SJSA1 (cell line): ENCODE data around the gene IL4R. TPM values are rescaled to one million over a fixed set of nuclear protein-coding genes. Genes with fewer than 3 reads are reported as not detected.

Experiments
- DNase-seq, 2 experiments: peaks; one replicate each; pipeline ENCODE4 v3.0.0-alpha.2; 2015 to 2020; ENCODE audit warnings: low spot score in 2 of 2, low read depth in 1 of 2
- H3K27ac ChIP-seq: fragments of 250-450 bp; sonication (Bioruptor Pico); 2 replicates; pipeline ENCODE4 v1.5.1; 2020; ENCODE audit warnings: mild to moderate bottlenecking, moderate library complexity
- H3K27me3 ChIP-seq: fragments of 250-450 bp; sonication (Bioruptor Pico); replicated peaks from 2 replicates; pipeline ENCODE4 v1.5.1; 2020; ENCODE audit warnings: mild to moderate bottlenecking, moderate library complexity
- H3K36me3 ChIP-seq: fragments of 250-450 bp; sonication (Bioruptor Pico); 2 replicates; pipeline ENCODE4 v1.5.1; 2020; ENCODE audit warnings: mild to moderate bottlenecking
- H3K4me1 ChIP-seq: fragments of 250-450 bp; sonication (Bioruptor Pico); replicated peaks from 2 replicates; pipeline ENCODE4 v1.6.1; 2021; ENCODE audit warnings: mild to moderate bottlenecking
- H3K4me3 ChIP-seq: fragments of 250-450 bp; sonication (Bioruptor Pico); 2 replicates; pipeline ENCODE4 v1.5.1; 2020; ENCODE audit warnings: mild to moderate bottlenecking
- H3K9me3 ChIP-seq: fragments of 250-450 bp; sonication (Bioruptor Pico); replicated peaks from 2 replicates; pipeline ENCODE4 v1.5.1; 2020; ENCODE audit warnings: mild to moderate bottlenecking
- total RNA-seq: library from RNA; depleted of rRNA; stranded (reverse); fragments of >200 nt; shearing (Covaris generic); gene quantifications from 2 replicates; pipeline ENCODE4 v1.2.3, GENCODE V29; 2014

Gene IL4R
- total RNA-seq, 1 experiment from 2014 or later = 5.1 TPM

DNA sequence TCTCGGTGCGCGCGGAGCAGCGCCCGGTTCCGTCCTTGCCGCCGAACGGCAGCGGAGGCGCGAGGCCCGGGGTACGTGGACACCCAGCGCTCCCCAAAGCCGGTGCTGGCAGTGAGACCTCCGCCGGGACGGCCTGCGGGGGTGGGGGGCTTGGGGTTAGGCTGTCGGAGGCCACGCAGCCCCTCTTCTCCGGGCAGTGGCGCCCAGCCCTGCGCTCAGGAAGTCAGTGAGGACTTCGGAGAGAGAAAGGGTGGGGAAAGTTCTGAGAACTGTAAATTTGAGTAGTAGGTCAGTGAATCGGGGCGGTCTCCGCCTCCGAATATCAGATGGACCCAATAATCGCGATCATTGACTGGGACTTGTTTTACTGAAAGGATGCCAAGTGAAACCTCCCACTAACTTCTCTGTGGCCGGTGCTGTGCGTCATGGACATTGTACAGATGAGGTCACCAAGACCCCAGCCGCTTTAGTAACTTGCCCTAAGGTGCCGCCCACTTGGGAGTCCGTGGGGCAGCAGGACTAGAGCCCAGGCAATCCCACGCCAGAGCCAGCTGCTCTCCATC lies 468 bp downstream of the IL4R start:
- H3K27me3 ChIP-seq = peaks cover 15% of the 10 kb centered on the region
- H3K4me3 ChIP-seq = peak overlapping the region; percentile 75
- peak overlapping the region; percentile 59 for H3K27ac ChIP-seq
- peaks cover 18% of the 10 kb centered on the region for H3K4me1 ChIP-seq
- peaks cover 3% of the 10 kb centered on the region; the same call in 1 of the 2 replicates for H3K36me3 ChIP-seq
- DNase-seq = peak in 1 of 2 experiments; percentile 31
- H3K9me3 ChIP-seq = no peaks in the 10 kb centered on the region

DNA sequence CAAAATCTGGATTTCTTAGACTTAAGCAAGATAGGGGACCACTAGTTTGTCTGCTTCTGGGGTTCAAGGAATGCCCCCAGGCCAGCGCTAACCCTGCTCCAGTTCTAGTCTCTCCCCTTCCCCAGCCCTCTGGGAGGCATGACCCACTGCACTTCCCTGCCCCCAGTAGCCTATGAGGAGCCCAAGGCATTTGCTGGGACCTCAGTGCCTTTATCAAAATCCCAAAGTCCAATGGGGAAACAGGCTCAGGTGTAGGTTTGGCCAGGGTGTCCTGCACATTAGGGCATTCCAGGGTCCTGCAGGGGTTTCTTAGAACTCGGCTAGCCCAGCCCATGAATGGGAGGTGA lies 1.2 kb downstream of the IL4R start:
- DNase-seq = no peak
- H3K27me3 ChIP-seq = peaks cover 15% of the 10 kb centered on the region
- no peak overlapping the region for H3K27ac ChIP-seq
- H3K4me1 ChIP-seq = peaks cover 18% of the 10 kb centered on the region
- H3K36me3 ChIP-seq = peaks cover 3% of the 10 kb centered on the region; the same call in 1 of the 2 replicates
- no peaks in the 10 kb centered on the region for H3K9me3 ChIP-seq
- H3K4me3 ChIP-seq = no peak overlapping the region

DNA sequence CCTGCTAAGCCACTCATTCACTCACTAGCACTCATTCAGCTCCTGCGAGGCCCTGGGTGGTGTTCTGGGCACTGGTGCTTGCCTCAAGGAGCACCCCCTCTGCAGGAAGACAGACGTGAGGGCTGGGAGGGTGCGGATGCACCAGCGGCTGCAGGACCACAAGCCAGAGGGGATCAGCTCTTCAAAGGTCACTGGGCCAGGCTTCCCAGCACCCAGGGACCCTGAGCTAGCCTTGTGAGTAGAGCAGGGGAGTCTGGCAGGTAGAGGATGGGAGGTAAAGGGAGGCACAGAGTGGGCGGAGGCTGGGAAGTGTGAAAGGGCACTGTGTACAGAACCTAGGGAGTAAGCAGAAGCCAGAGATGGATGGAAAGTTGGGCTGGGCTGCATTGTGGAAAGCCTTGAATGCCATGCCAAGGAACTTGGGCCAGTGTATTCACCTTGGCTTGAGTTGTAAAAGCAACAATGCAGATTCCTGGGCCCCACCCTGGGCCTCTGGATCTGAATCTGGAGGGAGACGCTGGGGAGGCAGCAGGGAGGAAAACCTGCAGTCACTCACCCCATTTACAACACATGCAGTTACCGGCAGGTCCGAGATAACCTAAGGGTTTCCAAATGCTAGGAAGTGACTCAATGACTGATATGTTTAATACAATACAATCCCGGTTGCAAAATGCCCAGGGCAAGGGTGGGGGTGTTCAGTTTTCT lies 1.7 kb downstream of the IL4R start:
- DNase-seq = no peak
- Histone ChIP-seq H3K4me1 (peaks cover 18% of the 10 kb centered on the region), H3K4me3 (no peak overlapping the region), H3K27ac (no peak overlapping the region), H3K27me3 (peaks cover 15% of the 10 kb centered on the region), H3K36me3 (peaks cover 3% of the 10 kb centered on the region; the same call in 1 of the 2 replicates), H3K9me3 (no peaks in the 10 kb centered on the region)

DNA sequence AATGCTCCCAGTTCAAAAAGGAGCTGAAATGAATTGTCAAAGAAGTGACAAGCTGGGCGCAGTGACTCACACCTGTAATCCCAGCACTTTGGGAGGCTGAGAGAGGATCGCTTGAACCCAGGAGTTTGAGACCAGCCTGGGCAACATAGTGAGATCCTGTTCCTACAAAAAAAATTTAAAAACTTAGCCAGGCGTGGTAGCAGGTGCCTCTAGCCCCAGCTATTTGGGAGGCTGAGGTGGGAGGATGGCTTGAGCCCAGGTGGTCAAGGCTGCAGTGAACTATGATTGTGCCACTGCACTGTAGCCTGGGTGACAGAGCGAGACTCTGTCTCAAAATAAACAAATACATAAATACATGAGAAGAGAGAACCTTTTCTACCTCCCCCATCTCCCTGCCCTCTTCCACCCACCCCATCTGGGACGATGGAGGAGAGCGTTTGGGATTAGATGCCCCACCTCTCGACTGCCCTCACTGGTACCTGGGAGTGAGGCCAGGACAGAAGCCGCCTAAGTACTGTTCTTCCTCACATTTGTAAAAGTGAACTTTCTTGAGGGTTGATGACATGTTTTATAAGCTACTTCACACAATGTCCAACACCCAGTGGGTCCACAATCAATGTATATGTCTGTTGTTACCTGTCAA lies 2.4 kb downstream of the IL4R start:
- no peak for DNase-seq
- H3K36me3 ChIP-seq = peaks cover 3% of the 10 kb centered on the region; the same call in 1 of the 2 replicates
- peaks cover 18% of the 10 kb centered on the region for H3K4me1 ChIP-seq
- no peak overlapping the region for H3K27ac ChIP-seq
- H3K27me3 ChIP-seq = peaks cover 15% of the 10 kb centered on the region
- H3K9me3 ChIP-seq = no peaks in the 10 kb centered on the region
- H3K4me3 ChIP-seq = no peak overlapping the region

DNA sequence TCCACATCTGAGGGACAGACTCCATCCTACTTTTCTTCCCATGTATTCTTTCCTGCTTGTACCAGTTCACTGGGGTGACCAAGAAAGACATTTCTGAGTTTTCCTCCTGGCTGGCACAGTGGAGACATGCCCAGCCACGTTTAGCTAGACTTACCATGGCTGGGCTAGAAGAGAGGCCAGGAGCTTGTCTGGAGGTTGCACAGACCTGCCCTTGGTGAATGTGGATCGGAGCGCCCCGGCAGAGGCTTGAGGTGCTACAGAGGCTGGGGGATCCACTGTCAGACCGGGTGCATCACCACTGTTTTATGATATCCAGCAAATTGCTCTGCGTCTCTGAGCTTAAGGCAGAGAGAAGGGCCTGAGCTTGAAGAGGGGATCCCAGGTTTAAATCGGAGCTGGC lies 3.5 kb downstream of the IL4R start:
- no peak overlapping the region for H3K27ac ChIP-seq

DNA sequence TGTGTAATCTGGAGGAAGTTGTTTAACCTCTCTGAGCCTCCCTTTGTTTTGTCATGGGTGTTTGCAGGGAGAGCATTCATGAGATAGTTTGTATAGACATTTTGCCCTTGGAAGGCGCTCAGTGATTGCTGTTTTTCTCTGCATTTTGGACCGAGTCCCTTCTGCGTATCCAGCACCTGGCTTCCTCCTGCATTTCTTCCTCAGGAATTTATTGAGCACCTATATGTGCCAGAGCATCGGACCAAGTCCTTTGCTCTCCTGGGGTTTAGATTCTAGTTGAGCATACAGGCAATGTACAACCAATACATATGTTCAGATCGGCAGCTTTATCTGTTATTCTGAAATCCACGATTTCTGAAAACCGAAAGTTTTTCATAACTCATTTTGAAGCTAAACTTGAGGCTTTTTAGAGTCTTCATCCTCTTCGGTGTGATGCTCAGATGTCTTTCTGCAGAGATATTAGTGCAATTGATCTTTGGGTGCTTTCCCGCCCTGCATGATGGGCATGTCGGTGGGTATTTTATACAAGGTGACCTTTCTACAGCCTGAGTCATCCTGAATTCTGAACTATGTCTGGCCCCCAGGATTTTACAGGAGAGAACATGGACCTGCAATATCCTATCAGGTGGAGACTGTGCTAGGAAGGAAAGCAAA lies 4.1 kb downstream of the IL4R start:
- peaks cover 3% of the 10 kb centered on the region; the same call in 1 of the 2 replicates for H3K36me3 ChIP-seq

More for the DNA sequence above, 3.5 kb downstream of the IL4R start:
- H3K27me3 ChIP-seq = peaks cover 15% of the 10 kb centered on the region
- no peaks in the 10 kb centered on the region for H3K9me3 ChIP-seq
- peaks cover 3% of the 10 kb centered on the region; the same call in 1 of the 2 replicates for H3K36me3 ChIP-seq
- DNase-seq = no peak
- H3K4me3 ChIP-seq = no peak overlapping the region
- peaks cover 18% of the 10 kb centered on the region for H3K4me1 ChIP-seq

DNA sequence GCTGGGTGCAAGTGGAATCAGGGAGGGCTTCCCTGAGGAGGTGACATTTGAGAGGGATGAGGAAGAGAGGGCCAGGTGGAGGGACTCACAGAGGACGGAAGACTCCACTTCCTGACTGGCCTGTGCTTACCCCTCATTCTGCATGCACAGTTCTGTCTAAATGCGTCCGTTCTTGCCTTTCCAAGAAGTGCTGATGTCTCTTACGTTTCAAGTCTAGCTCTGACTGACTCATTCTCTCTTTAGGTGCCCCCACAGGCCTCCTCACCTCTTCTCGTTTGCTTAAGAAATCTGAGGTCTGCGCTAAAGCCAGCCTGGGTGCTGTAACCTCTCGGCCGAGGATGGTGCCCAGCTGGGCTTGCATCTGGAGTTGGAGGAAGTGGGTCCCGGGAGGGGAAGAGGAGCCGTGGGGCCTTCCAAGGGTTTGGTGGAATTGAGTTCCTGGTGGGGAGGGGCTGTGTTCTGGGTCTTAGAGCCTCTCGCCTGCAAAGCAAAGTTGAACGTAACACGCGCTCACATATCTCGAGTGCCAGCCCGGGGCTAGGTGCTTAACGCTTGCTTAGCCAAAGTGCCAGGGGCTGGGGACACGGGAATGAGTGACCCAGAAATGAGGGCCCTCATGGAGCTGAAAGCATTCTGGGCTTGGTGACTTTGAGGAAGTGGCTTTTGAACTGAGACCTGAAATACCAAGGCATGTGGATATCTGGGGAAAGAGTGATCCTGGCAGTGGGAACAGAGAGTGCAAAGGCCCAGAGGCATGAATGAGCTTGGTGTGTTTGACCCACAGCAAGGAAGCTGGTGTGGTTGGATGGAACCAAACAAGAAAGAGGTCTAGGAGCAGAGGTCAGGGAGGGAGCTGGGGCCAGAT lies 4.8 kb downstream of the IL4R start:
- no peak for DNase-seq
- H3K4me3 ChIP-seq = no peak overlapping the region
- no peaks in the 10 kb centered on the region for H3K9me3 ChIP-seq
- peaks cover 3% of the 10 kb centered on the region; the same call in 1 of the 2 replicates for H3K36me3 ChIP-seq
- no peak overlapping the region for H3K27ac ChIP-seq
- H3K27me3 ChIP-seq = peaks cover 4% of the 10 kb centered on the region; the same call in 1 of the 2 replicates
- peaks cover 13% of the 10 kb centered on the region for H3K4me1 ChIP-seq

More for the DNA sequence above, 4.1 kb downstream of the IL4R start:
- Histone ChIP-seq H3K4me3 (no peak overlapping the region), H3K27me3 (peaks cover 11% of the 10 kb centered on the region), H3K9me3 (no peaks in the 10 kb centered on the region), H3K27ac (no peak overlapping the region), H3K4me1 (peaks cover 18% of the 10 kb centered on the region)
- no peak for DNase-seq

DNA sequence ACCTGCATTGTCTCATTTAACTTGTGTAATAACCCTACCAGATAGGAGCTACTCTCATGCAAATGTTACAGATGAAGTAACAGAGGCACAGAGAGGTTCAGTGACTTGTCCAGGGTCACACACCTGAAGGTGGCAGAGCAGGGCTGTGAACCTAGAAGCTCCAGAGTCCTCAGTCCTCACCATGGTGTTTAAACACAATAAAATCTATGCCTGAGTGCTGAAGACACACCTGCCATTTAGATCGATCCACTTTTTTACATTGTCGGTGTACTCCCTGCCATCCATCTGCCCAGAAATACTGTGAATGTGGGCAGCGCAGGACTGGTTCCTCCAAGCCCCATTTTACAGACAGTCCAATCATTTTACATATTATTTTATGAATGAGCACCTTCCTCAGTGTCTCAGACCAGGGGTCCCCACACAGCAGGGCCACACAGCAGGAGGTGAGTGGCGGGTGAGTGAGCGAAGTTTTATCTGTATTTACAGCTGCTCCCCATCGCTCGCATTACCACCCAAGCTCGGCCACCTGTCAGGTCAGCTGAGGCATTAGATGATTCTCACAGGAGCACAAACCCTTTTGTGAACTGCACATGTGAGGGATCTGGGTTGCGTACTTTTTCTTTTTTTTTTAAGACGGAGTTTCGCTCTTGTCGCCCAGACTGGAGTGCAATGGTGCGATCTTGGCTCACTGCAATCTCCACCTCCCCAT lies 5.6 kb downstream of the IL4R start:
- no peak overlapping the region for H3K4me3 ChIP-seq
- no peaks in the 10 kb centered on the region for H3K9me3 ChIP-seq
- H3K27me3 ChIP-seq = no peaks in the 10 kb centered on the region
- DNase-seq = no peak
- peaks cover 6% of the 10 kb centered on the region for H3K4me1 ChIP-seq
- H3K36me3 ChIP-seq = no peaks in the 10 kb centered on the region
- H3K27ac ChIP-seq = no peak overlapping the region

DNA sequence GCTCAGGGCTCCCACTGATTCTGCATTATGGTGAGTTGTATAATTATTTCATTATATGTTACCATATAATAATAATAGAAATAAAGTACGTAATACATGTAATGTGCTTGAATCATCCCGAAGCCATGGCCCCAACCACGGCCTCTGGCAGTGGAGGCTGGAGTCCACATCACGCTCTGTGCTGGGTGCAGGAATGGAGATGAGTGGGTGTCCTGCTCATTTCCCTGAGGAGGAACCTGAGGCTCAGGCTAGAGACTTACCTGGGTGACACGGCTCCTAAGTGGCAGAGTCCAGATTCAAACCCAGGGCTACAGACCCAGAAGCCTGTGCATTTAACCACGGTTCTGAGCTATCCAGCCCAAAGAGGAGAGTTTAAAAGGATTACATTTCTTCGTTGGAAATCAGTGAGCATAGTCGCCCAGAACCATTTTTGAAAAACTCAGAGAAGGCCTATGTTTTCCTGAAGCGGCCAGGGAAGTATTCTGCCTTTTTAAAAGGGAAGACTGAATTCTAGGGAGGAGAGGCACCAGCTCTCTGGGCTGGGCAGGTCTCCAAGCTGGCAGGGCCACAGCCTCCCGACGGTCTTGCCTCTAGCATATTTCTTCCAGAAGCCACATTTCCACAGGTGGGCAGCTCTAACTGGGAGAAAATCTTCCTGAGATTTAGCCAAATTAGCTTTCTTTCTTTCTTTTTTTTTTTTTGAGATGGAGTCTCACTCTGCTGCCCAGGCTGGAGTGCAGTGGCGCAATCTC lies 6.7 kb downstream of the IL4R start:
- H3K4me3 ChIP-seq = no peak overlapping the region
- peaks cover 3% of the 10 kb centered on the region for H3K4me1 ChIP-seq
- DNase-seq = no peak
- no peaks in the 10 kb centered on the region for H3K36me3 ChIP-seq
- H3K27me3 ChIP-seq = no peaks in the 10 kb centered on the region
- H3K9me3 ChIP-seq = no peaks in the 10 kb centered on the region
- no peak overlapping the region for H3K27ac ChIP-seq

DNA sequence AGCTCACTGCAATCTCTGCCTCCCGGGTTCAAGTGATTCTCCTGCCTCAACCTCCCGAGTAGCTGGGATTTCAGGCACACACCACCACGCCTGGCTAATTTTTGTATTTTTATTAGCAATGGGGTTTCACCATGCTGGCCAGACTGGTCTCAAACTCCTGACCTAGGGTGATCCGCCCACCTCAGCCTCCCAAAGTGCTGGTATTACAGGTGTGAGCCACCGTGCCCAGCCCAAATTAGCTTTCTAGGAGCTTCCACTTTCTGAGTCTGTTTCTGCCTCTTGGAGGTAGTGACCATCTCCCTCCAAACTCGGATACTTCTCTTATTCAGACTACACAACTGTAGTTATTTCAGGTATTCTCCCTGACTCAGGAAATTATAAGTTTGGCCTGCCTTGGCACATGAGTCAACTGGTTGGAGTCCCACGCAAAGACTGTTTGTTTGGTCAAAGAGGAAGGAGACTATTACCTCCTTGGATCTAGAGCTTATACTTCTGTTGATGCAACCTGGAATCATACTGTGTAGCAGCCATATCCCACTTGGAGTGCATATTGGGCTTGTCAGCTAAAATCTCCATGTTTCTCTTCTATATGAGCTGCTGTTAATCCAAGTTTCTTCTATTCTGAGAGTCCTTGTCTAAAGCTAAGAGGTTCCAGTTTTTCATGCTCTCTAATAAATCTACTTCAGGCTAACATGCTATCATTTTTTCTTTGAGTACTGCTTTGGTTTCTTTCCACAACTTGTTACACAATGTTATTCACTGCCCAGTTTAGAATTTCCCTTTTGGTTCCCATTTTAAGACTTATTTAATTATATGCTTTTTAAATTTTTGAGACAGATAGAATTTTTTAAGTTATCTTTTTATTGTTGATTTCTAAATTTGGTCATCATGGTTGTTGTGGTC lies 7.5 kb downstream of the IL4R start:
- no peak for DNase-seq

DNA sequence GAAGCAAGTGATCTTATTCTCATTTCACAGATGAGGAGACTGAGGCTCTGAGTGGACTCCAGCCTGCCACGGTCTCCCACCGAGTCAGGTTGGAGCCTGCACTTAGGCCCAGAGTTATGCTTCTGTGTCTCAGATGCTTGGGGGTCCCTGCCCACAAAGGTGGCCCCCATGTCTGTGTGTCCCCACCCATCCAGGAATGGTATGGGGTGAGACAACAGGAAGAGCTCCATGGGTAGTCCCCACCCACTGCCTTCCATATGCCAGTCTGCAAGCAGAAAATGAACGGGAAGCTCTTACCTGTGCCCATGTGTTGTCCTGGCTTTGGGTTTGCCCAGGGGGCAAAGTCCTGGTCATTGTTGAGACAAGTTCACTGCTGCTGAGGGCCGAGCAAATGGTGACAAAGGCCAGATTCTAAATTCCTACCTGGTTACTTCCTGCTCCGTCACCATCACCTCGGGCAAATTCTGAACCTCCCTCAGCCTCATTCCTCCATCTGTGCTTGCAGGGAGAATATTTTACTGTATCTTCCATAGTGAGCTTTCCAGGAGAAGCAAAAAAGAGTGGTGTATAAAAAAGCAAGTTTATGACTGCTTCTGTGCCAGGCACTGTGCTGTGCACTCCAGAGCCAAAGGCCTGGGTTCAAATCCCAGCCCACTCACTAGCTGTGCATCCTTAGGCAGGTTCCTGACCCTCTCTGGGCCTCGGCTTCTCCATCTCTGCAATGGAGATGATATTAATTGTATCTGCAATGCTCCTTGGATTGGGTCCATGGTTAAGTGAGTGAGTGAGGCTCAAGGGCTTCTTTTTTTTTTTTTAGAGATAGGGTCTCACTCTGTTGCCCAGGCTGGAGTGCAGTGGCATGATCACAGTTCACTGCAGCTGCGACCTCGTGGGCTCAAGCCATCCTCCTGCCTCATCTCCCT lies 9.3 kb downstream of the IL4R start:
- no peaks in the 10 kb centered on the region for H3K27me3 ChIP-seq
- DNase-seq = no peak
- H3K36me3 ChIP-seq = no peaks in the 10 kb centered on the region
- no peak overlapping the region for H3K4me3 ChIP-seq
- no peak overlapping the region for H3K27ac ChIP-seq
- H3K9me3 ChIP-seq = no peaks in the 10 kb centered on the region
- peaks cover 7% of the 10 kb centered on the region; the same call in 1 of the 2 replicates for H3K4me1 ChIP-seq

More for the DNA sequence above, 7.5 kb downstream of the IL4R start:
- no peak overlapping the region for H3K4me3 ChIP-seq
- H3K36me3 ChIP-seq = no peaks in the 10 kb centered on the region
- H3K9me3 ChIP-seq = no peaks in the 10 kb centered on the region
- no peak overlapping the region for H3K27ac ChIP-seq
- H3K27me3 ChIP-seq = no peaks in the 10 kb centered on the region
- no peaks in the 10 kb centered on the region for H3K4me1 ChIP-seq
